ENCODE data around the gene IKZF2.

IKZF2 gene

DNA sequence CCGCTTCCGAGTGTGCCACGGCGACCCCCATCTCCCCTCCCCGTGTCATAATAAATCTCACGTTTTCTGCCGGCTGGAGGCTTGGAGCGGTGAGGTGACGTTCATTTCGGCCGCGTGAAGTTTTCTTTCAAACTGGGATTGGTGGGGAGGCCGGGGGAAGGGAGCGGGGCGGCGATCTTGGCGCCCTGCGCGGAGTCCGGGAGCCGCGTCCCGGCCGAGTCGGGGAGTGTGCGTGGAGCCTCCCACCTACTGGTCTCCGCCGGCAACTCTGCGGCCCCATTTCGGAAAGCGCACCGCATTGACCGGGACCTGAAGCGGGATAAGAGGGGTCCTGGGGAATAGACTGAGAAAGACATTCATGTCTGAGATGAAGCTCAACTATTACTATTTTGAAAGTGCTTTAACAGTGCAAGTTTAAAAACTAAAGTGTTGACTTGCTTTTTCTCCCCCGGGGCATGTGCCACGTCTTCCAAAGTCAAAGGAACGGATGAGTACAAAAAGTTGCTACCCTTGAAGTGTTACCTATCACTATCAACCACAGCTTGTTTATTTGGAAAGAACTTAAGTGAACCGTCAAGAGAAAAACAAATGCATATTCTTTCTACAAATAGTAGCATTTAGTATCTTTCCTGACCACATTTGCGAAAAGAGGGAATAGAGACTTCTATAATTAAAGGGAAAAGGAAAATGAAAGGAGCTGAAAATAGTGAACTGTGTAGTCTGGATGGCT is 818 bp upstream of the IKZF2 start:
- DNase-seq (ENCODE audit: low spot score), result peak; percentile 70

DNA sequence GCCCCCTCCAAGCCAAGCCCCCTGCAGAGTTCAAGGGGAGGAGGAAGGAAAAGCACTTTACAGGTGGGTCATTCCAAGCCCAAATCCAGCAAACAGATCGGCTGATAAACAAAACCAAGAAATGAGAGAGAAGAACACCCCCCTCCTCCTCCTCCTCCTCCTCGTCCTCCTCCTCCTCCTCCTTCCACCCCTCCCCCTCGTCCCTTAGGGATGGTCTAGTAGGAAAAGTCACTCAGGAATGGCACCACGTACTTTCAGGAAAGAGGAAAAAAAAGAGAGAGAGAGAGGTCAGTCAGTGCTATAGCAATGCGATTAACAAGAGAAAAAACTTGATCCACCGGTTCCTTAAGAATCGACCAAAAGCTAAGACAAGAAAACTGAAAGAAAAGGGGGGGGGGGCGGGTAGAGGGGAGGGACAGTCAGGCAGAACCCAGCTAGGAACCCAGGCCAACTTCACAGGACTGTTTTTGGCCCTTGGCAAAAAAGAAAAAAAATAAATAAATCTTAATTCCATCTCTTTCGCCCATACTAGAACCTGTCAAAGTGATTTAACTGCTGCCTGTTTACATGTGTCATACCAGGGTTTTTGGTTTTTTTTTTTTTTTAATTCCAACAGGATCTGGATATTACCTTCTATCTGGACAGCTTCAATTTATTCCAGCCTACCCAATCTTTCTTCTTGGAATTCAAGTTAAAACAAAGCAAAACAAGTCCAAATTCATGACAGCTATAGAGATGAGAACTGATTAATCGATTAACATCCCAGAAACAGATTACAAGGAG is 906 bp downstream of the IKZF2 start:
- DNase-seq (ENCODE audit: low spot score), result peak; percentile 40

DNA sequence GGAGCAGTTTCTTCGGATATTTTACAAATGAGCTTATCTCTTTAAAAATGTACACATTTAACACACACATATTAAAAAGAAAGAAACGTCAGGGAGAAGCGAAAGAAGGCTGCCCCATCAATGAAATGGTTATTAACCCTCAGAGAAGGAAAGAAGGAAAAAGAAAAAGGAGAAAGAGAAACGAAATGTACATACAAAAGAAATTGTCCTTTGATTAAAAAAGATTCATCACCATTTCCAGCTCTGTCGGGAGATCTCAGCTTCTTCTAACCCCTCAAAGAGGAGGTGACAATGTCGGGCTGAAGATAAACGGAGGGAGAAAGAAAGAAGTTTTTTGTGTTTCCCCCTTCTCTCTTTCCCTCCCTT is 1.5 kb downstream of the IKZF2 start:
- DNase-seq (ENCODE audit: low spot score), result peak; percentile 50

DNA sequence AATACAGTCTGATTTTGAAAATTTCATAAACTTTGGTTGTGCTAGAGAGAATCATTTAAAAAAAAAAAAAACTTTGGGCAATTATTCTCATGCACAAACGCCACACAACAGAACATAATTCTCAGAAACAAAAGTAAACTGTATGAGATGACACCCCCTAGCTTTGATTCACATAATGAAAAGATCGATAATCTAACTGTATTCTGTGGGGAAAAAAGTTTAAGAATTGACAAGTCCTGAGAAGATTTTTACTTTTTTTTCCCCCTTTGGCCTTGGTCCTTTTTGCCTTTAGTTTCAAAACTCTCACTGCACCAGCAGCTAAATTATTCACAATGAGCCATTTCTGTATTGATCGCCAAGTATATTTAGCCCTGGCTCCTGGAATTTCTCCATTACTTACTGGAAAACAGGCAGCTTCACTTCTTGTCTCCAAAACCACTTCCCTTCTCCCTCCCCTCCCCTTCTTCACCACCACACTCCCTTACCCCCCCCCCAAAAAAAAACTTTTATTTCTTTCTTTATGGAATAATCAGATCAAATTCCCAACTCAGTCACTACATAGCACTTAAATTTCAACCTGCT is 2.0 kb downstream of the IKZF2 start:
- DNase-seq (ENCODE audit: low spot score), result peak; percentile 43

DNA sequence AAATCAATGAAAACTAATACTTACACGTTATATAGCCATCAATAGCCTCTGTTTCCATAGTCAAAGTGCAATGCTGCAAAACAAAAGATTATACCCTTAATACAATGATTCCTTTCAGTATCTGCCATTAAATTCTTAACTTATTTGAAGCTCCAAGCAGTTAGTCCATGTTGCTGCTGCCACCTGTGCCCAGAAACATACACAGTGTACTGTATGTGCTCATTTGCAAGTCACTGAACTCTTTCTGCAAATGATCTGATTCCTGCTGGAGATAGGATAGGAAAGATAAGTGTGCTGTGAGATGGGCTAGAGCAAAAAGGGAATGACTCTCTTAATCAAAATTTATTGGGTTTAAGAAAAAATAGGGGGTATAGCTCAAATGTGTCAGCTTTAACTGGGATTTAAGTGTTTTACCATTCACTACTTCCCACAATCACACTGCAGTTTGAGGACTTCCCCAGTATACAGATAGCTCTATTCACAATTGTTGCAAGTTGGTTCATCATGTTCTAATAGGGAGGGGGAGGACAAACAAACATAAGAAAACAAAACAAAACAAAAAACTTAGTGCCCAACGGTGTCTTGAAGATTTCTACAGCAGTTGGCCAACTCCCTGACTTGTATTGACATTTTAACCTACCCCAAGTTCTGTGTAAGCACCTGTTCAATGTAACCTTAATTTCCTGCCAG is 2.7 kb downstream of the IKZF2 start:
- DNase-seq (ENCODE audit: low spot score), result peak; percentile 56

DNA sequence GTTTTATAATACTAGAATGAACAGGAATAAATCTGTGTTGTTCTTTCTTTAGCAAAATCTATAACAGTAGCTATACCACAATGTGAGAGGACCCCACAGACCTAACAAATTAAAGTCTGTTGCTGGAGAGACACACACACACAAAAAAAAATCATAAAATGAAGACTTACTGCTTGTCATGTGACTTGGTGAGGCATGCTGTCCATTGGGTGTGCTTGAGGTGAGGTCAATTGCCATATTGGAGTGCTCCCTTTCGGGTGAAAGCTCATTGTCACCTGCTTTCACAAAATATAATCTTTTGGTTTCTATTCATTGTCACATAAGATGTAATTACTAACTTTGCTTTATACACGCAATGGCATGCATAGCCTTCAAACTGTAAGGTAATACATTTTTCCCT is 3.9 kb downstream of the IKZF2 start:
- peak; percentile 29 for DNase-seq (ENCODE audit: low spot score)

DNA sequence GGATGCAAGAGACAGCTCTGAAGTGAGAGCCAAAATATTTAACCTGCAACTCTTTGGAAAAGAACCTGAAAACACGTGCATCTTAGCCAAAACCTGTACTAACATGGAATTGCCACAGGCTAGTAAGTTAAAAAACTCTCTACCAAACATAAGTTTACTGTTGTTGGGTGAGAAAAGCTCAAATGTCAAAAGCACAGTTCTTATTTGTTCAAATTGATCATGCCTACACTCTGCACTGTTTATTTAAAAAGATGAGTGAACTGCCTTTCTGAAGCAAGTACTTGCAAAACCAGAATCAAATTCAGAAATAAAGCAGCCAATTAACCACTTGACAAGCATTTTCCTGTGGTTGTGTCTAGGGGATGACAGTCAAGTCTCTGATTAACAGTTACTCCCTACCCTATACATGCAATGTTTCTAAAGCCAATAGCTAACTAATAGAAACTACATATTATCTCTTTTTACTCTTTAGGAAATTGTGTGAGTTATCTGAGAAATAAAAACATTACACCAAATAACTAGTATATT is 5.6 kb downstream of the IKZF2 start:
- DNase-seq (ENCODE audit: low spot score), result no peak

DNA sequence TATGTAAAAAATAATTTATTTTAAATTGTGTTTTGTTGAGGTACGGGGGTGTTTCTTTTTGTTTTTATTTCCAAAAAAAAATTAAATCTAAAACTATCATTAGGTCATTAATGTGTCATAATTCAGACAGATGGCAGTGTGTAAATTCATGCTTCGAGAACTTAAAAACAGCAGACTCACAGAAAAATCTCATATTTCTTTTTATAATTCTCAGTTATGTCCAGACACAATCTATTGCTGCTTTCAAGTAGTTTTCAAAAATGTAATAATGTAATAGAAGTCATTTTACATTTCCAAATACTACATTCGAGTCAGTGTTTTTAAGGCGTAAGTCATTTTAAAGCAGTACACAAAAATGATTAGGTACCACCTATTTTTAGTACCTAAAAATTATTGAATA is 14.3 kb downstream of the IKZF2 start:
- no peak for DNase-seq (ENCODE audit: low spot score)

DNA sequence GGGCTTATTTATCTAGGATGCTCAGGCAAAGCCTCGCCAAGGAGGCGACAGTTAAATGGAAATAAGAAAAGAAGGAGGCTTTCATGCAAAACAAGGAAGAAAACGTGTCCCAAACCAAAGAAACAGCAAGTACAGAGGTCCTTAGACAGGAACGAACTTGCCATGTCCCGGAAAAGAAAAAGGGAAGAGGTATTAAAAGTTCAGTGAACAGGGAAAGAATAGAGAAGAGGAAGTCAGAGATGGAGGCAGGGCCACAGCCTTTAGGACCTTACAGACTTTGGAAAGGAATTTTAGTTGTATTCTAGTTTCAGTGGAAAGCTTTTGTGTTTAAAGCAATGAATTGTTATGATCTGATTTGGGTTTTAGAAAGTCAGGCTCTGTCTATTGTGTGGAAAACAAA is 22.1 kb downstream of the IKZF2 start:
- DNase-seq (ENCODE audit: low spot score), result no peak

DNA sequence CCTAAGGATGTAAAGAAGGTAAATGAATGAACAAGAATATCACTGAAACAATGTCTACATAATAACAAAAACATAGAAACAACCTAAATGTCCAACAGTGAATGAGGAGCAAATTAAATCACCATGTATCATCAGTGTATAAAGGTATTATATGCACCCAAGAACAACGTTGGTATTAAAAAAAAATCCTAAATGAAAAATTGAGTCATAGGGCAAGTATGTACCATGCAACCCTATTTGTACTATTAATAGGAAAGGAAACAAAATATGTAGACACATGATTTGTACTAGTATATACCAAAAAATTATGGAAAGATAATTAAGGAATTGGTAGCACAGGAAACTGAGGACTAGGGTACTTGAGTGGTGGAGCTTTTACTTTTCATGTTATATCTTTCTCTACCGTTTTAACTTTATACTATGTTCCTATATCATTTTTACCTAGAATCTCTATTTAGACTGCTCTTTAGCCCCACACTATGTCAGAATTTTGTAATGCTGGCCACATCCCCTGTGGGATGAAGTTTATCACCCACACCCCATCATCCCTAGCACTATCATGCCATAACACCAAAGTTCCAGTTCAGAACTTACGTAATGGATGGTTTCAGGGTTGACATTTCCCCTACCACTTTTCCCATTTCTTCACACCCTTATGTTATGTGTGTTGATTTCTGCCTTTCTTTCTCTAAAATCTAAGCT is 25.6 kb downstream of the IKZF2 start:
- no peak for DNase-seq (ENCODE audit: low spot score)

DNA sequence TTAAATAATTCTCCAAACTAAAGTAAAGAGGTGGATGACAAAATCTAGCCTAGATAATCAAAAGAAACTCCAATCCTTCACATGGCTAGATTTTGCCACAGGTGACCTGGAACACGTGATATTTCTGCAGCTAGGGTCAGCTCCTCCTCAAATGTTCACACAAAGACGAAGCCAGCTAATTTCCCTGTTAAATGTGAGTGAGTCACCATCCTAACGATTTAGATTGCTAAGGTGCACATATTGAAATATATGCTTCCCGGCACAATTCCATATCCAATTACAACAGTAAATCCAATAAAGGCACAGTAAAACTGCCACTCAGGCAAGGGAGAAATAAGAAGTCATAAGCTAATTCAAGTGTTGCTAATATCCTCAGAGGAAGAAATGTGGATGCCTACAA is 28.7 kb downstream of the IKZF2 start:
- no peak for DNase-seq (ENCODE audit: low spot score)

DNA sequence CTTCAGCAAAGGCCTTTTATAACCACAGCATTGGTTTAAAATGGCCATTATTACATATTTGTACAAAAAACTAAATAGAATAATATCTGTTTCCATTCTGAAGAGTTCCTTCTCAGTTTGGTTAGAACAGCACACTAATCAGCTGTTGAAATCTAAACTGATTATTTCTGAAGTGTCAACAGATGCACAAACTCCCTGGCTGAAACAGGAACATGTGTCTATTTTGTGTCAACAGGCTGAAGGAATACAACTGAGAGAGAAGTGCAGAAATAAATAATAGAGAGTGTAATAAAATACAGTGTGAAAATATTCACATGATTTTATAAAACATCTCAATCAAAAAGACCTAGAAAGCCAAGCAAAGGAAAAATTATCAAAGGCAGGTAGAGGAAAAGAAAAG is 29.7 kb downstream of the IKZF2 start:
- no peak for DNase-seq (ENCODE audit: low spot score)

DNA sequence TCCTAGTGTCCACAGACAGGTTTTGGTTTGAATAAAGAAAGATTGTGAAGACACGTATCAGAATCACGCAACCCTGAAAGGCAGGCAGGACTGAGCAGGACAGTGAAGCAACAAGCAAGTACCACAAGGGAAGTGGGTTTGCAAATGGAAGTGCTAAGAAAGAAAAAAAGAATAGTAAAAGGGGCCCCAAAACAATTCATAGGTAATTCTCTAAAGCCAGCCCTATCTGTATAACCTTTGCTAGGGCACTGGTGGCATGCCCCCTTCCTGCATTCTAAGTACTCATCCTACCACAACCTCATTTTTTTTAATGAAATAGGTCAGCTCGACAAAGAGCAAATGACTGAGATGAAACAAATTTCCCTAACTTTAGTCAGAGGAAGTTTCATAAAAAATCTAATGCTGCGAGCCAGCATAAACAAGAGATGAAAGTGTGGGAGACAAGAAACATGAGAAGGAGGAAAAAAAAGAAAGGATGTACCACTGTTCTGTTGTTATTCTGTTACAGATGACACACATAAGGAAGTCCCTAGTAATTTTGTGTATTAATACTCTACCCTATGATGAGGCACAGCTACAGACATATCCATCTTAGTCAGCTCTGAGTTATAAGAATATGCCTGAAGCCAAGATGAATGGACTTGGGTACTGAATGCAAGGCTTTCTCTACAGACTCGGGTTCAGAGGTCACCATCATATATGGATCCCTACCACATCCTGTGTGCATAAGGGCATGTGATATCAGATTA is 32.2 kb downstream of the IKZF2 start:
- peak; percentile 22 for DNase-seq (ENCODE audit: low spot score)

DNA sequence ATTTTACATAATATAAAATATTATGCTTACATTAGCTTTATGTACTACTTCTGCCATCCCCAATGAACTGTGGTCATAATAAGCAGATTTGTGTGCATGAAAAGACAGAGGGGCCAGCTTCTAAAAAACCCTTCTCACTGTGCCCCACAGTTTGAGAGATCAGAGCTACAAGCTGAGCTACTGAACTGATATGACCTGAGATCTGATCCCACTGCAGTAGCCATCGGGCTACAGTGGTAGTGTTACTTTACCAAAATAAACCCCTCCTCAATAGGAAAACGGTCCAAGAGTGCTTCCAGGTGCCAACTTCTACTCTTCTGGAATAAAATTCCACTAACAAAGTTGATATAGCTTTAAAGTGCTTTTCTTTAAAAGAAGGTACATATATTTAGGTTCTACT is 43.1 kb downstream of the IKZF2 start:
- DNase-seq (ENCODE audit: low spot score), result no peak

DNA sequence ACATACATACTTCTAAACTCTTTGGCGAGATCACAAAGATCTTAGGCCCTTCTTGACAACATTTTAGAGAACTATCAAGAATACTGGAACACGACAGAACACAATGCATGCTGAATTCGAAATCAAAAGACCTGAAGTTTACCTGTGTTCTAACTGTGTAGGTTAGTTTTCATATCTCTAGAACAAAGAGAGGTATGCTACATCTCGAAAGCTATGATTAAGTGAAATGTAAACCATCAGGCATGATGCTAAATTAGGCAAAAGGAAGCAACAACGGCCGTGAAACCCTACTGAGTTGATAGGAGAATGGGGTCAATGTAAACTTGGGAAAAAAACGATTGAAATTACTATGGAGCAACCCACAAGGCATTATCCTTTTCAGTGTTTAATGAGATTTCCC is 43.7 kb downstream of the IKZF2 start:
- no peak for DNase-seq (ENCODE audit: low spot score)

DNA sequence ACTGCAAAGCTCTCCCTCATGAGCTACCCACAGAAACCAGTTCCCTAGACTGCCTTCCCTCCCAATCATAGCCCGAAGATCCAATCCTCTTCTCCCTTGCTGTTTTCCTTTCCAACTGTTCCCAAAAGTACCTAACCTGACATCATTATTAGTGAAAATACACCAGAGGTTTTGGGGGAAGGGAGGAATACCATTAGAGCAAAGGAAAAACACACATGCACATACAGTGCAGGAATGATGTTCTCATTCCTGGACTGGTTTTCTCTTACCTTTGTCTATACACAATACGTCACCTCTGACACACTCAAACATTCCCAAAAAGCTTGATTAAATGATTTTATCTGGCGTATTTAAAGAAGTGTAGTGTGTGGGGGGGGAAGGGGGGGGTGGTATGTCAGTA is 46.2 kb downstream of the IKZF2 start:
- no peak for DNase-seq (ENCODE audit: low spot score)

DNA sequence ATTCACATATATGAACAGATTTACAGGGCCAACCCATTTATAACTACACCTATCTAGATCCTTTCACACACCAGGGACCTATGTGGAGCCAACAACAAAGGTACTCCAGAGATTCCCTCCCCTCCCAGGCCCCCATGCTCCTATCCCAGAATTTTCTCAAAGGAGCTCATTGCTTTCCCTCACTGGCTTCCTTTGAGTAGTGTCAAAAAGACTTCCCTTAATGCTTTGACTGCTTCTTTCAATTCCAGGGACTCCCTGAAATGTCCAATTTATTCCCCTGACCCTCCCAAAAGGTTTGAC is 46.6 kb downstream of the IKZF2 start:
- DNase-seq (ENCODE audit: low spot score), result no peak

DNA sequence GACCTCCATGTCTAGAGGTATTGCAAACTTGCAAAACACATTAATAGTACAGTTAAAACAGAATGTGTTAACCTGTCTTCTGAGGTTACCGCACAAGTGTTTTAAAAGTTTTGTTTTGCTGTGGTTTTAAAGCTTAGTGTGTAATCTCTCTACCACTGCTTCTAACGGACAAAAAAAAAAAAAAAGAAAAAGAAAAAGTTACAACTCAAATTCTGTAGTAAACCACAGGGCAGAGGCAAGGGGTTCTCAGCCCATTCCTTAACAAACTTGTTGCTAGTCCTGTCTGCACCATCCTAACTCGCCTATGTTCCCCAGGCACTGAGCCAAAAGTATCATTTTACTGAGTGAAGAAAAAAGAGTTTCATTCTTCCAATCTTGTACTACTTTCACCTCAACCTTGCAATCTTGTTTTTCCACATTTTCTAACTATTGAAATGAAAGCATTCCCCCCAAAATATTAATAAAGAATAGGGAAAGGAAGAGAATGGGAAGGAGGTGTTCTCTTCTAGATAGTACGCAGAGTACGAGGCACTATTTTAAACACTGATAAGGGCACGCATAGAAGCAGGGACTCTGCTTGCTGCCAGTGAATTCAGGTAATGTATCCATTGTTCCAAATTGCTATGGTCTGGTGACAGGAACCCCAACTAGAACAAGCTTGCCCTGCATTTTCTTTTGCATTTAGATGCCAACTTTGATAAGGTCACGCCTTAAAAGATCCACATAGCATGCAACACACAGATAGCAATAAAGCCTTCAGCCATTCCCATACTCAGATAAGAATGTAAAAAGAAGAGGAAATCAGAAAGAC is 47.1 kb downstream of the IKZF2 start:
- DNase-seq (ENCODE audit: low spot score), result no peak

DNA sequence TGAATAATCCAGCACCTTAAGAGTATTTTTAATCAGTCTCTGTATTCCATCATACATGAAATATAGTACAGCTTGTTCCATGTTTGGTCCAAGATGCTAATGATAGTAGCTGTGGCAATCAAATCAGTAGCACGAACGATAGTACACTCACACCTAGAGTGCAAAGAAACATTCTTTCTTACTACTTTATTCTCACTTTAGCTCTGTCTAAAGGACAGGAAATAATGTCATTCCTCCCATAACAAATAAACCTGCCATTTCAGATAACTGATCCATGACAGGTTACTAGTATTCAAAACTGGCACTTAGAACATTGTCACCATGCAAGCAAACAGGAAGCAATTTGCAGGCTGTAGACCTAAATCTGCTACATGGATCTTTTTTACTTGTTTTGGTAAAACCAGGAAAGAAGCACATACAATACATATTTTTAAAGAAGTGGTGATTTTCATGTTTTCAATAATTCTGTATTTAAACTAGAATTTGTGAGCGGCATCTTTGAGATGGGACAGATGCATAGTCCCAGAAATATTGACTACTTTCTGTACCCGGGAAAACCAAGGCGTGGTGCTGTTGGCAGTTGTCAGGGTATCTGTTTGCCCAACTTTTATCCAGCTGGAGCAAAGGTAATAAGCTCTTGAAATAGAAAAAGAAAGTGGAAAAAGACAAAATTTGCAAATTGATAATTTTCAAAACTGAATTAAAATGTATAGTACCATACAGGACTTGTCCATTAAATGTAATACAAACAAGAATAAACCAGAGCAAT is 49.5 kb downstream of the IKZF2 start:
- DNase-seq (ENCODE audit: low spot score), result no peak

DNA sequence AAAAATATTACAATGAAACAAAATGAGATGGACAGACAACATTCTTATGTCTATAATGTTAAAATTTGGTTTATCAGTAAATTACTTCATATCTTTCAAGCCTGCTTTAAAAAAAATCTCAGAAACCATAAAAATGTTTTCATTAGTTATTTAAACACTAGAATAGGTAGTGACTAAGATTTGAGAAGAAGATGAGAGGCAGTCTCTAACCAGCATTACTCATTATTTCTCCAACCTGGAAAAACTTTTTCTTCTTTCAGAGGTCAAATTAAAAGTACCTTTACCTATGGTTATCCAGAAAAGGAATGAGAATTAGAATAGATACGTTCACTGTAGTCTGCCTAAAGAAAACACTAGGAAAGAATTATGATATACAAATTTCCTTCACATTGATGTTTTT is 50.3 kb downstream of the IKZF2 start:
- no peak for DNase-seq (ENCODE audit: low spot score)

All from NAMALWA (cell line).